ENCODE results near the gene ATP8A2.

Gene ATP8A2

DNA sequence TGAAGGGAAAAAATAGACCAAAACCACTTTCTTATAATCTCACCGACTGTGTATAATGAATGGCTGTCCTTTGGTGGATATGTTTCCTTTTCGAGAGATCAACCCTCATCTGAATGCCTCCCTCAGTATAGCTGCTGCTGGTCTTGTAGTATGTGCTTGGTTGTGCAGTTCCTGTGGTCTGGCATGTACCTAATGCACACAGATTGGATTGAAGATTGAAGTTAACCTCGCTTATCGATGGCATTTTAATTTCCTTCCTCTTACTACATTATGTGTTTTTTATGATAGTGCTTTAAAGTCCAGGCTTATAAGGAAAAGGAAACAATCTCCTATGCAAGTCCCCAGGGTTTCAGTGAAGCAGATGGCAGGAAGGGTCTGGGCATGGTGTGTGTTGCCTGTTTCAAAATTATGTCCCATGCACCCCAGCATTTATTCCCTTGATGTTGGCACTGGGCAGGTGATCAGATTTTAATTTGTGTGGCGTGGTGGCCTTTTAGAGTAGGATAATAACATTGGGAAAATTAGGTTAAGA is 346.0 kb downstream of the ATP8A2 start:
- no peaks in the 10 kb centered on the region for H3K27me3 ChIP-seq (ENCODE audit: insufficient read depth, poor library complexity, severe bottlenecking)
- no peak overlapping the region for H3K4me3 ChIP-seq (ENCODE audit: severe bottlenecking)
- no peak overlapping the region for H3K27ac ChIP-seq (ENCODE audit: poor library complexity, severe bottlenecking)
- H3K4me1 ChIP-seq (ENCODE audit: insufficient read depth, poor library complexity, severe bottlenecking), result no peaks in the 10 kb centered on the region
- DNase-seq (ENCODE audit: low spot score) (no peak), ATAC-seq (ENCODE audit: low read depth) (no peak)
- H3K36me3 ChIP-seq (ENCODE audit: low read depth), result no peaks in the 10 kb centered on the region
- TF ChIP-seq, protein P1, sequence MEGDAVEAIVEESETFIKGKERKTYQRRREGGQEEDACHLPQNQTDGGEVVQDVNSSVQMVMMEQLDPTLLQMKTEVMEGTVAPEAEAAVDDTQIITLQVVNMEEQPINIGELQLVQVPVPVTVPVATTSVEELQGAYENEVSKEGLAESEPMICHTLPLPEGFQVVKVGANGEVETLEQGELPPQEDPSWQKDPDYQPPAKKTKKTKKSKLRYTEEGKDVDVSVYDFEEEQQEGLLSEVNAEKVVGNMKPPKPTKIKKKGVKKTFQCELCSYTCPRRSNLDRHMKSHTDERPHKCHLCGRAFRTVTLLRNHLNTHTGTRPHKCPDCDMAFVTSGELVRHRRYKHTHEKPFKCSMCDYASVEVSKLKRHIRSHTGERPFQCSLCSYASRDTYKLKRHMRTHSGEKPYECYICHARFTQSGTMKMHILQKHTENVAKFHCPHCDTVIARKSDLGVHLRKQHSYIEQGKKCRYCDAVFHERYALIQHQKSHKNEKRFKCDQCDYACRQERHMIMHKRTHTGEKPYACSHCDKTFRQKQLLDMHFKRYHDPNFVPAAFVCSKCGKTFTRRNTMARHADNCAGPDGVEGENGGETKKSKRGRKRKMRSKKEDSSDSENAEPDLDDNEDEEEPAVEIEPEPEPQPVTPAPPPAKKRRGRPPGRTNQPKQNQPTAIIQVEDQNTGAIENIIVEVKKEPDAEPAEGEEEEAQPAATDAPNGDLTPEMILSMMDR (IDR thresholded peaks at IDR 0.05; ENCODE audit: poor library complexity, severe bottlenecking), result no peak
- H3K9me3 ChIP-seq (ENCODE audit: severe bottlenecking), result no peaks in the 10 kb centered on the region

- H3K9me3 ChIP-seq (ENCODE audit: severe bottlenecking), result no peaks in the 10 kb centered on the region
- H3K27me3 ChIP-seq (ENCODE audit: insufficient read depth, poor library complexity, severe bottlenecking), result no peaks in the 10 kb centered on the region
- no peak for DNase-seq (ENCODE audit: low spot score)
- no peaks in the 10 kb centered on the region for H3K4me1 ChIP-seq (ENCODE audit: insufficient read depth, poor library complexity, severe bottlenecking)
- no peak overlapping the region for H3K27ac ChIP-seq (ENCODE audit: poor library complexity, severe bottlenecking)
- TF ChIP-seq, protein P1 (IDR thresholded peaks at IDR 0.05; ENCODE audit: poor library complexity, severe bottlenecking), result no peak
- no peaks in the 10 kb centered on the region for H3K36me3 ChIP-seq (ENCODE audit: low read depth)
- H3K4me3 ChIP-seq (ENCODE audit: severe bottlenecking), result no peak overlapping the region
- no peak for ATAC-seq (ENCODE audit: low read depth)
These were observed 347.9 kb downstream of the ATP8A2 start for GRCh38 chr13:25719666-25720065.

DNA sequence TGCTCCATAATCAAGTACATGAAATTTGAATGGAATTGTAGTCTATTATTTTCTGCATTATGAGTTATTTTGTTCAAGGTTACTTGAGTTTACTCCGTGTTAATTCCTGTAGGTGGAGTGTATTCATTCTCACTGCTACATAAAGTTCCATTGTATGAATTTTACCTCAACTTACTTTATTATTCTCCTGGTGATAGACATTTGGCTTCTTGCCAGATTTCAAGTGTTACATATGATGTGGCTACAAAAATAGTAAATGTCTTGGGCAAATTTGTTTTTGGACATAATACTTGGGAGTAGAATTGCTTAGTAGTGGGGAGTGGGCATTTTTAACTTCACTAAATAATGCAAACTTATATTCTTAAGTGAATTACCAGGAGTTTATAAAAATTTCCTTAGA is 351.1 kb downstream of the ATP8A2 start:
- TF ChIP-seq, protein P1 (IDR thresholded peaks at IDR 0.05; ENCODE audit: poor library complexity, severe bottlenecking), result no peak
- no peak for ATAC-seq (ENCODE audit: low read depth)
- H3K27ac ChIP-seq (ENCODE audit: poor library complexity, severe bottlenecking), result no peak overlapping the region
- H3K4me3 ChIP-seq (ENCODE audit: severe bottlenecking), result no peak overlapping the region
- H3K27me3 ChIP-seq (ENCODE audit: insufficient read depth, poor library complexity, severe bottlenecking), result no peaks in the 10 kb centered on the region
- H3K36me3 ChIP-seq (ENCODE audit: low read depth), result no peaks in the 10 kb centered on the region
- DNase-seq (ENCODE audit: low spot score), result no peak
- H3K4me1 ChIP-seq (ENCODE audit: insufficient read depth, poor library complexity, severe bottlenecking), result no peaks in the 10 kb centered on the region
- H3K9me3 ChIP-seq (ENCODE audit: severe bottlenecking), result no peaks in the 10 kb centered on the region

DNA sequence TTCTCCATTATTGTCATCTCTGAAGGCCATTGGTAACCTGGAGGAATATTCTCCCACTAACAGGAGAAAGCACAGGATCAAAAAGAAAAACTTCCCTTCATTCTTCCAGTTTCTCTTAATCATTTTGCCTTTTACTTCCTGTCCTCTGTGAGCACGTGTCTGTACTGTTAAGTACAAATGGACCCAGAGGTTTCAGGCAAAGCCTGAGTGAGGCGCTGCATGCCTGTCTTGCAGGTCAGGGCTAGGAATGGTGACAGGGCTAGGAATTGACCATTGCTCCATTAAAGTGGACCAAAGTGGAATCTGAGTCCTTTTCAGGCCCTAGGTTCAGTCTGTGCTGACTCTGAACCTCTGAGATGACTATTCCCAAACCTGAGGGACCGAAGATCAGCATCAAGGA is 353.3 kb downstream of the ATP8A2 start:
- H3K36me3 ChIP-seq (ENCODE audit: low read depth), result no peaks in the 10 kb centered on the region
- H3K9me3 ChIP-seq (ENCODE audit: severe bottlenecking), result no peaks in the 10 kb centered on the region
- no peaks in the 10 kb centered on the region for H3K27me3 ChIP-seq (ENCODE audit: insufficient read depth, poor library complexity, severe bottlenecking)
- no peak overlapping the region for H3K27ac ChIP-seq (ENCODE audit: poor library complexity, severe bottlenecking)
- H3K4me1 ChIP-seq (ENCODE audit: insufficient read depth, poor library complexity, severe bottlenecking), result no peaks in the 10 kb centered on the region
- H3K4me3 ChIP-seq (ENCODE audit: severe bottlenecking), result no peak overlapping the region
- ATAC-seq (ENCODE audit: low read depth) (no peak), DNase-seq (ENCODE audit: low spot score) (no peak)
- TF ChIP-seq, protein P1 (IDR thresholded peaks at IDR 0.05; ENCODE audit: poor library complexity, severe bottlenecking), result no peak

DNA sequence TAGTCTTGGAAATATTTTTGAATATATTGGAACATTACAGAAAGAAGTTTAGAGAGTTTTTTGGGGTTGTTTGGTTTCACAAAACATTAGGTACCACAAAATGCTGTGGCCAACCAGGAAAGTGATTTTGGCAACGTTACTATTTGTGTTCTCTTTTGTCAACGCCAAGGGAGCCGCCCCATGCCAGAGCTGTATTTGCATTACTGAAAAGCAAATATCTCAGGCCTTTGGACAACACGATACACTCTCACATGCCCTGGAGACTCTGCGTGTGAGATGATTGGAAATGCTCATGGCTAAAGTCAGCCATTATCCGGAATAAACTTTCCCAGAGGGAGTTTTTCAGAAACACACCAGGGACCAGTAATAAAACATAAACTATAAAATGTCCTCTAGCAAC is 355.5 kb downstream of the ATP8A2 start:
- Histone ChIP-seq H3K4me1 (ENCODE audit: insufficient read depth, poor library complexity, severe bottlenecking) (no peaks in the 10 kb centered on the region), H3K9me3 (ENCODE audit: severe bottlenecking) (no peaks in the 10 kb centered on the region), H3K27ac (ENCODE audit: poor library complexity, severe bottlenecking) (no peak overlapping the region), H3K27me3 (ENCODE audit: insufficient read depth, poor library complexity, severe bottlenecking) (no peaks in the 10 kb centered on the region), H3K36me3 (ENCODE audit: low read depth) (no peaks in the 10 kb centered on the region), H3K4me3 (ENCODE audit: severe bottlenecking) (no peak overlapping the region)
- TF ChIP-seq, protein P1 (IDR thresholded peaks at IDR 0.05; ENCODE audit: poor library complexity, severe bottlenecking), result no peak
- DNase-seq (ENCODE audit: low spot score) (no peak), ATAC-seq (ENCODE audit: low read depth) (no peak)

All from RWPE2 (cell line).